Thyroid gland (tissue), 4 donors: ENCODE measurements around the gene UCN.

Experiments used
- POLR2A ChIP-seq, 2 donors: fragments of 450-650 bp; IDR thresholded peaks; one replicate each; pipeline ENCODE4 v1.6.1; 2017; ENCODE audit warnings: antibody characterized with exemption in 2 of 2, mild to moderate bottlenecking in 2 of 2, moderate library complexity in 1 of 2
- TF ChIP-seq, protein P1 (sequence below), 6 experiments: fragments of 200-600 bp in 3 of 6; fragments of 450-650 bp in 3 of 6; sonication (generic) in 3 of 6; IDR thresholded peaks; one replicate each; pipeline ENCODE4 v1.5.1; 2016 to 2019; ENCODE audit warnings: antibody characterized with exemption in 6 of 6, mild to moderate bottlenecking in 2 of 6, inconsistent platforms in 1 of 6, moderate library complexity in 1 of 6

DNA sequence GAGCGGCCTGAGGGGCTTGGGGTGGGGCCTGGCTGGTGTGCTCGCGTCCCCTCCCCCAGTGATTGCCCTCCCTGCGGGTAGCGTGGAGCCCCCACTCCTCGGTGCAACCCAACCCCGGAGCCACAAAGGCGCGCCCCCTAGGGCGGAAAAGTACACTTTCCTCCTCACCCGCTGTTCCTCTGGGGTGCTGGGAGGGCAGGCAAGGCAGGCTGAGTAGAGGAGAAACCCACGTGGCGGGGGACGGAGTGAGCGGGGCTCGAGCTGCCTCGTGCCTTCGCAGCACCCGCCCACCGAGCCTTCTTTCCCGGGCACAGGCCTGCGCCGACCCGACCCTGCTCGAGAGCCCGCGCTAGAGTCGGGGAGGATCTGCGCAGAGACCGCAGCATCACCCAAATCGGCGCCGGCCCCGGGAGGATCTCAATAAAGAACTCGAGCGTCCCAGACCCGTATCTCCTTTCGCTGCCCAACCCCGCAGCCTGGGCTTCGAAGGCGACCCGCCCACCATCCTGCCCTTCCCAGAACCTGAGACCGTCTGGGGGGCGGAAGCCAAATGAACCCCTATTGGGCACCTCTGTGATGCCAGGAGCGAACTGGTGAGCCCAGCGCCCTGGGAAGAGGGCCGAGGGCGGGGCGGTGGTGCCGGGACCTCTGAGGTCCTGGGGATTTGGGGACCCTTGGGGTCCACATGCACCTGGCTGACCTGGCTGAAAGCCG is 1.5 kb downstream of the UCN start:
- TF ChIP-seq, protein P1, sequence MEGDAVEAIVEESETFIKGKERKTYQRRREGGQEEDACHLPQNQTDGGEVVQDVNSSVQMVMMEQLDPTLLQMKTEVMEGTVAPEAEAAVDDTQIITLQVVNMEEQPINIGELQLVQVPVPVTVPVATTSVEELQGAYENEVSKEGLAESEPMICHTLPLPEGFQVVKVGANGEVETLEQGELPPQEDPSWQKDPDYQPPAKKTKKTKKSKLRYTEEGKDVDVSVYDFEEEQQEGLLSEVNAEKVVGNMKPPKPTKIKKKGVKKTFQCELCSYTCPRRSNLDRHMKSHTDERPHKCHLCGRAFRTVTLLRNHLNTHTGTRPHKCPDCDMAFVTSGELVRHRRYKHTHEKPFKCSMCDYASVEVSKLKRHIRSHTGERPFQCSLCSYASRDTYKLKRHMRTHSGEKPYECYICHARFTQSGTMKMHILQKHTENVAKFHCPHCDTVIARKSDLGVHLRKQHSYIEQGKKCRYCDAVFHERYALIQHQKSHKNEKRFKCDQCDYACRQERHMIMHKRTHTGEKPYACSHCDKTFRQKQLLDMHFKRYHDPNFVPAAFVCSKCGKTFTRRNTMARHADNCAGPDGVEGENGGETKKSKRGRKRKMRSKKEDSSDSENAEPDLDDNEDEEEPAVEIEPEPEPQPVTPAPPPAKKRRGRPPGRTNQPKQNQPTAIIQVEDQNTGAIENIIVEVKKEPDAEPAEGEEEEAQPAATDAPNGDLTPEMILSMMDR (IDR thresholded peaks at IDR 0.05): no peak
- no peak for TF ChIP-seq POLR2A (IDR thresholded peaks at IDR 0.05)
